ENCODE measurements around the gene PARD3.

GRCh38 chr10:34191406-34191805 lies 623.7 kb downstream of the PARD3 start:
- no peak for TF ChIP-seq CTCF (conservative IDR thresholded peaks at IDR 0.05 in 1 of 2, IDR thresholded peaks at IDR 0.05 in 1 of 2; ENCODE audit: low read depth in 1 of 2, low read length in 2 of 2)
- no peak for TF ChIP-seq EZH2 (IDR thresholded peaks at IDR 0.05; ENCODE audit: low read length, missing control alignments)

Measured in fibroblast of lung (primary cell).